PFSK-1 (cell line): ENCODE measurements around the gene C10orf120.

Source experiments
- FOXP2 ChIP-seq: optimal IDR thresholded peaks from 2 replicates; pipeline ENCODE3; 2011; ENCODE audit warnings: borderline replicate concordance, control low read depth, inconsistent platforms; ENCODE audit not compliant: insufficient read depth; ENCODE audit errors: extremely low read length, extremely low read depth
- POLR2AphosphoS5 ChIP-seq: IDR thresholded peaks from 2 replicates; pipeline ENCODE4 v1.6.1; 2012; ENCODE audit warnings: low read depth, mild to moderate bottlenecking, control low read depth, low read length, moderate library complexity
- REST ChIP-seq, 2 experiments: IDR thresholded peaks; 2 replicates each; pipeline versions ENCODE4 v1.6.1 to v1.8.0; 2011 to 2012; ENCODE audit warnings: low read depth in 2 of 2, low read length in 2 of 2, control low read depth in 1 of 2, inconsistent platforms in 1 of 2, mild to moderate bottlenecking in 1 of 2, moderate library complexity in 1 of 2; ENCODE audit not compliant: insufficient read depth in 1 of 2
- SIN3A ChIP-seq: IDR thresholded peaks from 2 replicates; pipeline ENCODE4 v1.6.1; 2012; ENCODE audit warnings: mild to moderate bottlenecking, low read length, moderate library complexity, borderline replicate concordance; ENCODE audit not compliant: insufficient read depth
- TAF1 ChIP-seq: IDR thresholded peaks from 2 replicates; pipeline ENCODE4 v1.6.1; 2012; ENCODE audit warnings: low read length, control low read depth, borderline replicate concordance; ENCODE audit not compliant: insufficient read depth

The C10orf120 gene

GRCh38 chr10:122725768-122726167 lies 26.1 kb upstream of the C10orf120 start:
- no peak for TF ChIP-seq FOXP2
- no peak for TF ChIP-seq SIN3A

GRCh38 chr10:122725006-122725405 lies 25.4 kb upstream of the C10orf120 start:
- TF ChIP-seq SIN3A (no peak), TAF1 (no peak), FOXP2 (no peak), REST (IDR thresholded peaks at IDR 0.05; ENCODE audit: insufficient read depth in 1 of 2, low read depth in 2 of 2, low read length in 2 of 2) (no peak), POLR2AphosphoS5 (no peak)

GRCh38 chr10:122721111-122721510 lies 21.5 kb upstream of the C10orf120 start:
- TF ChIP-seq POLR2AphosphoS5 (no peak), FOXP2 (no peak), REST (IDR thresholded peaks at IDR 0.05; ENCODE audit: insufficient read depth in 1 of 2, low read depth in 2 of 2, low read length in 2 of 2) (no peak), SIN3A (no peak), TAF1 (no peak)

GRCh38 chr10:122716025-122716424 lies 16.4 kb upstream of the C10orf120 start:
- TF ChIP-seq REST (IDR thresholded peaks at IDR 0.05; ENCODE audit: insufficient read depth in 1 of 2, low read depth in 2 of 2, low read length in 2 of 2) (no peak), FOXP2 (no peak), POLR2AphosphoS5 (no peak)

GRCh38 chr10:122715576-122715975 lies 15.9 kb upstream of the C10orf120 start:
- TF ChIP-seq SIN3A (no peak), TAF1 (no peak), POLR2AphosphoS5 (no peak), FOXP2 (no peak)

GRCh38 chr10:122713091-122713885 lies 13.6 kb upstream of the C10orf120 start:
- TF ChIP-seq FOXP2 (no peak), REST (IDR thresholded peaks at IDR 0.05; ENCODE audit: insufficient read depth in 1 of 2, low read depth in 2 of 2, low read length in 2 of 2) (no peak), SIN3A (no peak), POLR2AphosphoS5 (no peak), TAF1 (no peak)
